AML-193 (cell line): ENCODE data around the gene PKP2.
"Not testable (repeated sequence)": the region's sequence is repeated elsewhere in the genome, so short reads cannot be mapped to it uniquely, and the experiment has no call there.

Experiments
- DNase-seq, 2 experiments: peaks; one replicate each; lab custom pipeline; 2025; lab: John Stamatoyannopoulos, UW

PKP2 gene

DNA sequence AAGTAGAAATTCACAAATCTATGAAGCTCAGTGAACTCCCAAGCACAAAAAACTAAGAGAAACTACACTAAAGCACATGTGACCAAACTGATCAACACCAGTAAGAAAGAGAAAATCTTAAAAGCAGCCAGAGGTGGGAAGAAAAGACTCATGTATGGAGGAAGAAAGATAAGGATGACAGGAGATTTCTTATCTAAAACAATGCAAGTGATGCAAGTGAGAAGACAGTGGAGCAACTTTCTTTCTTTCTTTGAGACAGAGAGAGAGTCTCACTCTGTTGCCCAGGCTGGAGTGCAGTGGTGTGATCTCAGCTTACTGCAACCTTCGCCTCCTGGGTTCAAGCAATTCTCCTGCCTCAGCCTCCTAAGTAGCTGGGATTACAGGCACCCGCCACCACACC is 34.9 kb downstream of the PKP2 start:
- DNase-seq = not testable (repeated sequence)

DNA sequence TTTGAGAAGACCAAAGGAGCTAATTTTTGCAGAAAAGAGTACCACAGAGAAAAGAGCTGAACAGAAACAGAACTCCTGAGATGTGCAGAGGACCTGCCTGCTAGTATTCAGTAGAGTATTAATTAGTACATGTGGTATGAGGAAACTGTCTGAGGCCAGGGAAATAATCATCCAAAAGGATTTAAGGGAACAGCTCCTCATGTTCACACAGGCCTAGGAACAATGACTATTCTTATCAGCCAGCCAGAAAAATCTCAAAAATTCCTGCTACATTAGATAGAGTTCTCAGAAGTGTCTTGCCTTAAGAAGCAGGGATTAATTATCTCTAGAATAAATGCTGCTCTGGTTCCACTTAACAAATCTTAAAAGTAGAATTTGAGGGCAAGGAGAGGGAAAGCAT is 36.4 kb downstream of the PKP2 start:
- no peak for DNase-seq

DNA sequence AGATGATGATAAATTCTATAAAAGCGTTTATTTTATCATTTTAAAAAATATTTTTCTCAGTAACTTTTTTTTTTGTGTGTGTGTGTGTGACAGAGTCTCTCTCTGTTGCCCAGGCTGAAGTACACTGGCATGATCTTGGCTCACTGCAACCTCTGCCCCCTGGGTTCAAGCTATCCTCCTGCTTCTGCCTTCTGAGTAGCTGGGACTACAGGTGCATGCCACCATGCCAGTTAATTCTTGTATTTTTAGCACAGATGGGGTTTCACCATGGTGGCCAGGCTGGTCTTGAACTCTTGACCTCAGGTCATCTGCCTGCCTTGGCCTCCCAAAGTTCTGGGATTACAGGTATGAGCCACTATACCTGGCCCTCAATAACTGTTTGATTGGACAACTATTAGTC is 37.2 kb downstream of the PKP2 start:
- no peak for DNase-seq

DNA sequence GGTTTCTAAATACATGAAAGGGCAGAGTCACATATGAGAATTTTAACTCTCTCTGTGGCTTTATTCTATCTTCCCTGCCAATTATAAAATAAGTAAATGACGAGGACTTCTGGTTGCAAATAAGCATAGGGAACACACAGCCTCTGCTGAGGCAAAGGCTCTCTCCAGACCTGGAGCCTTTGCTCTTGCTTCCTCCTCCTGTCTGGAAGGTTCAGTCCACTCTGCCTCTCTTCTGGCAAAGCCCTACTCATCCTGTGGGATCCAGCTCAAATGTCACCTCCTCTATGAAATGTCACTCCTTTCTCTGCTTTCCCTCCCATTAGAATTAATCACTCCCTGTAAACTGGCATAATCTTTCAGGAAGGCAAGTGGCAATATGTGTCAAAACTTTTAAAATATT is 41.9 kb downstream of the PKP2 start:
- DNase-seq = no peak

DNA sequence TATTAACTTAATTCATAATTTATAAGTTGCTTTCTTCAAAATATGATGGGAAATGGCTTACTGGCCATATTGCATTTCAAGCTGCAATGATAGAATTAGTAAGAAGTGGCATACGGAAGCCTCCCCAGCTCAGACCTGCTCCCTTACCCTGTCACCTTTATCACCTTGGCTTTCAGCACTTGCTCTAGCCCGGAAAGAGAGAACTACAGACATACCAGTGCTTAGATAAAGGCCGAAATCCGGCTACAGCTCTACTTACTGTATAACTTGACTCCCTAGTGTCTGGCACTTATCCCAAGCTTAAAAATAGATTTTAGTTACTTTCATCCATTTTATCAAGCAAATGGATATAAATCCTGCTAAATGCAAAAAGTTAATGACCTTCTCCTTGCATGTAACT is 42.5 kb downstream of the PKP2 start:
- no peak for DNase-seq

DNA sequence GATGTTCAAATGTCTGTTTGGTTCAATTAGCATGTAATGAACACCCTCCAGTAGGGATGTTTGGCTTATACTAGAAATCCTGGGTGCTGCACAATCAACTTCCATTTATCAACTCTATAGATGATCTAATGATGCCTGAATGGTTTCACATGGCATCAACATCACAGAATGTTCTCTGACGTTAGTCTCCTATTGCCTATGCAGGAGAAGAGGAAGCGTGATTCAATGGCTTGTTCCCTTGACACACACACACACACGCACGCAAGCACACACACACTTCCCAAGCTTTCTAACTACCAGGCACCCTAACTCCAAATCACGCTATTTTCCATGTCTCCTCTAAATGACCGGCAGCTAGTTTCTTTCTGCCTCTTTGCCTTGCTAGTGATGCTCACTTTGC is 49.3 kb downstream of the PKP2 start:
- DNase-seq = no peak

DNA sequence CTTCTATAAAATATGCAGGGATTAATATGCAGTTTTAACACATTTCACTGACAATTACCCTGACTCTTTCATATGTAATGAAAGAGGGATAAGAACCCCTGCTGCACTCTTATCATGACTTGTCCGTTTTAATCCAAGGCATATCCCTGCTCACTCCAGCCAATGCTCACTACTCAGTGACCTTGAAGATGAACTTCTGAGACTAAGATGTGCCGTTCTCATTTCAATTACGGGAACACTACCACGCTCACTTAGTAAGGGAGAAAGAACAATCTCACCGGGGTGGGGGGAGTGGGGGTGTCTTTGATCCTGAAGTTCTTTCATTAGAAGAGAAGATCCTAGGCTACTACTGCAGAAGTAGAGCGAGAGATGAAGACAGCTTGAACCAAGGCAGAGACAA is 50.5 kb downstream of the PKP2 start:
- DNase-seq = no peak

DNA sequence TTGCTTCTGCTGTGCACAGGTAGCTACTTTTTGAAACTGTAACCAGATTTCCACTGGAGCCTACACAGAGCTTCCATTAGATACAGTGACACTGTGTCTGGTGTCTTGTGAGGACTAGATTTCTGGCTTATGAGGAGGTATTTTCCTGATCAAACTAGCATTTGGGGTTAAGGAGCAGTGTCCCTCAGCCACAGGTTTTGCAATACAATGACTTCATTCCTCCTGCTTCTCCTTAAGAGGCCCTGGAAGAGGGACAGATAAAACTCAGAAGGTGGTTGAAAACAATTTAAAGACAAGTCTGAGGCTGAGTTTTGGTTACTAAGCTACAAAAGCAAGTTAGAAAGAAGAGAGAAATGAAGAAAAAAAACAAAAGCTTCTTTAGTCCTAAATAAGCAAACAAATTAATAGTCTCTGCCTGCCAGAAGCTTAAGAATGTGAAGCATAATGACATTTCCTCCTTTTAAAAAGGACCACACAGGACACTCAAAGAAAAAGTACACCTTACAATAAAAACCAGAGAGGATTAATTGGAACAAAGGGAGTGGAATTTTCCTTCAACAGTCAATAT is 53.0 kb downstream of the PKP2 start:
- DNase-seq = no peak

DNA sequence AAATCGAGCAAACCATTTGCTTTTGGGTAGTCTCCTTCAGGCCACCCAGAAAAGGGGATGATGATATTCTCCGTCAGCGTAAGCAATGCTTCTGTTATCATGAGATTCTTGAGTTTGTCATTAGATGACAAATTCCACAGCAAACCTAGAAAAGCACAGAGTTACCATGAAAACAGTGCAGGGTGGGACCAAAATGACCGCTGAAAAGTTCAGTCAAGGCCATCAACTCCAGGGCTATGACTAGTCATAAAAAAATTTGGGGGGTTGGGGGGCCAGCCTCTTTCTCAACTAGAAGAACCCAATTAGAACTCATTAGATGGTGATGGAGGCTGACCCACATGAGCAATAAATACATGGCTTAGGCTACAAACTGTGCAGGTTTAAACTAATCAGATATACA is 55.5 kb downstream of the PKP2 start:
- no peak for DNase-seq

DNA sequence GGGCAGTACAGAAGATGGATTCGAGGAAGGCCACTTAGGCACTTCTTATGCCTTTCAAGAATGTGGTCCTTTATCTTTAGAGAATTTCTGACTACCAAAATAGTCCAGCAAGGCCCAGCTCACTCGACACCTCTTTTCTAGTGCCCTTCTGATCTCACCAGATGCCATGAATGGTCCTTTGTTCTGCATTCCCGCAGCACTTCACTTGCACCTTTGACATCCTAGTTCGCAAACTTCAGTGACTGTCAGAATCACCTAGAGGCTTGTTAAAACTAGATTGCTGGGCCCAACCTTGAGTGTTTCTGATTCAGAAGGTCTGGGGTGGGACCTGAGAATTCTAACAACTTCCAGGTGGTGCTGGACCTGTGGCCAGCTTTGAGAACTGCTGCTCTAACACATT is 56.7 kb downstream of the PKP2 start:
- no peak for DNase-seq

DNA sequence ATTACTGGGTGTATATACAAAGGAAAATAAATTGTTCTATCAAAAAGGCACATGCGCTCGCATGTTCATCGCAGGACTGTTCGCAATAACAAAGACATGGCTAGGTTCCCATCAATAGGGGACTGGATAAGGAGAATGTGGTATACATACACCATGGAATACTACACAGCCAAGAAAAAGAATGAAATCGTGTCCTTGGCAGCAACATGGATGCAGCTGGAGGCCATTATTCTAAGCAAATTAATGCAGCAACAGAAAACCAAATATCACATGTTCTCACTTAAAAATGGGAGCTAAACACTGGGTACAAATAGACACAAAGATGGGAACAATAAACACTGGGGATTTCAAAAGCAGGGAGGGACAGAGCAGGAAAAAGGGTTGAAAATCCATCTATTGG is 58.6 kb downstream of the PKP2 start:
- DNase-seq = no peak

DNA sequence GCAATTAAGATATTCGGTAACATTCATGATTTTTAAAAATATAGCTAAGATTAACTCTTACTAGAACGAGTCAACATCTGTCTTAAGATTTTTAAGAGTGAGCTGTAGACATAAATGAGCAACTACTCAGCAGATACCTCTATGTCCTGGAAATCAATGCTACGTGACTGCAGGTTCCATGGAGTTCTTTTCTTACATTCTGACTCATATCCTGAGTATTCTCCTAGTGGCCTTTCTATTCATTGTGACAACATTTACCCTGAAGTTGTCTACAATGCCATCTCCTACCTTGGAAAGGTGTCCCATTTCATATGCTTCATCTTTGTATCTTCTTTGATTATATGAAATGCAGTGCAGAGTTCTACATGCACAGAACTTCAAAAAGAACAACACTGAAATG is 59.9 kb downstream of the PKP2 start:
- no peak for DNase-seq

DNA sequence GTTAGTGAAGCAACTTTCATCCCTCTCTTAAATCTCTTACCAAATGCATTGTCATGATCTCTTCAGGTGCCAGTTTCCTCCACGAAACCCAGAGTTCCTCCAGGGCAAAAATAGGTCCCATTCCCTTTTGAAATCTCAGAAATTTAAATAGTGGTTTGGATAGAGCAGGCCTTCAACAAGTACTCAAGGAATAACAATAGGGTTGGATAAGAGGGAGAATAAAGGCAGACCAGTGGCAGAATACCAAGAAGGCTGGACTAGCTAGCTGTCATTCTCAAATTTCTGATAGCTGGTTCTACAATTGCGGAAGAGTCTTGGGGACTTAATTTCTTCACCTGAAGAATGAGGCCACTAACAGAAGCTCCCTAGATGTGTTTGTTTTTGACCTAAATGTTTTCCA is 62.5 kb downstream of the PKP2 start:
- no peak for DNase-seq

DNA sequence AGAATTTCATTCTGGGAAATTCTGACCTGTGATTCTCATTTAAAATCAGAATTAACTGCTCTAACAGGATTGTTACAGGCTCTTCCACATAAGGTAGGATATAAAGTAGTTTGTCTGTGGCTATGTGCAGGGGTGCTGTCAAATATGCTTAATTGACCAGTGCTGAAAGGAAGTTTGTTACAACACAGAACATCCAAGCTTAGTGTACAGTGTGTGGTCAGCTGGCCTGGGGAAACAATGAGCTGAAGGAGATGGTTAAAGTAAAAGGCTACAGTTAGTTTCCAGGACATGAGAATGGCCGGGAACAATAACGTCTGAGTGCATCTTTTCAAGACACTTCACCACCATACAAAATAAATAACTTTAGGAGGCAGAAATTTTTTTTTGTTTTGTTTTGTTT is 68.0 kb downstream of the PKP2 start:
- DNase-seq = no peak

DNA sequence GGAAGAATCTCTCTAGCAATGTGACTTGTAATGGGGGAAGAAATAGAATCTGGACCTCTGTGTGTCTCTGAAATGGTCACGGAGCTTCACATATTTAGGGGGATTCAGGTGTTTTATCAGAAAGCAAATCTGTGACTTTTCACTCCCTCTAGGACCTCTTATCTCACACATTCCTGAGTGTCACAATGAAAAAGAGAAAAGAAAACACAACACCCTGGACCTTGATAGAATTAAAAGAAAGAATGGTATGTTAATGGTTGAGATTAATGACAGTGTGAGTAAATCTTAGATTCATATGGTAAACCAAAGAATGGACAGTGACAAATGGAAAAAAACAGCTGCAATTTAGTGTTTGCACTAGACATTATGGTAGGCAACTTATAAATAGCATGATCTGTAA is 68.5 kb downstream of the PKP2 start:
- DNase-seq = no peak

DNA sequence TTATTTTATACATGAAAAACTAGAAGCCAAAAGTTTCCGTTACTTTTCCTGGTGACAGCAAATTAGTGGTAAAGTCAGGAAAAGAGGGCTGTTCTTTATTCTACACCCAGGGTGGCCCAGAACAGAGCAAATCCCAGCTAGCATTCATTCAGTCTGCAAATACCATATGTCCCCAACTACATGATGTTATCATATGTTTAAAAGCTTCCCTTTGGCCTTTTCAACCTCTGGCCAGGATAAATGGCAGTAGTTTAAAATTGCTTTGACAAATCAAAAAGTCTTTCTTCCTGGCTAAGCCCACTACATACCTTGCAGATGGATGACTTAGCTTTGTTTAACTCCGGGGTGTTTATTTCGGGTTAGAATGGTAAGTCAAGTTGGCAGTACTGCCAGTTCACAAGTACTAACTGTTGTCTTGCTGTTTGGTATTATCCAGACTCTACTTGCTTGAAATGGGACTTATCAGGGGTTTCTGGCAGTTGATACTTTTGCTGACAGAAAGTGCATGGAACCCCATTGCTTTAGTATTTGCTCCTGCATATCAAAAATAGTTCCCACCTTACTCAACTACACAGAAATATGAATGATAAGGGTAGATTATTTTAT is 69.7 kb downstream of the PKP2 start:
- no peak for DNase-seq

DNA sequence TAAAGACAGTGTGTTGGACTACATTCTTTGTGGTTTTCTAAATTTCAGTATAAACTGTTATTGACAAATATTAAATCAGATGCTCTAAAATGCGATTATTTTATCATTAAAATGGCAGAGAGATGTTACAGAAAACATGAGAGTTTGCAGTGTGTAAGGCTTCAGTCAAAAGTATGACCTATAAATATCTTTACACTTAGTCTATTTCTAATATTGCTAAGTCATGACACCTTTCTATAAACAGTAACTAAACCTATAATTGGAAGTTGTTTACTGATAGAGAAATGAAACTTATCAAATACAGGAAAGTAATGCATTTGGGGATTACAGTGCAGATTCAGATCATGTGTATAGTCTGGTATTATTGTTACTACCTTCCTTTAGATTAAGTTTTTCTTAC is 72.0 kb downstream of the PKP2 start:
- no peak for DNase-seq

DNA sequence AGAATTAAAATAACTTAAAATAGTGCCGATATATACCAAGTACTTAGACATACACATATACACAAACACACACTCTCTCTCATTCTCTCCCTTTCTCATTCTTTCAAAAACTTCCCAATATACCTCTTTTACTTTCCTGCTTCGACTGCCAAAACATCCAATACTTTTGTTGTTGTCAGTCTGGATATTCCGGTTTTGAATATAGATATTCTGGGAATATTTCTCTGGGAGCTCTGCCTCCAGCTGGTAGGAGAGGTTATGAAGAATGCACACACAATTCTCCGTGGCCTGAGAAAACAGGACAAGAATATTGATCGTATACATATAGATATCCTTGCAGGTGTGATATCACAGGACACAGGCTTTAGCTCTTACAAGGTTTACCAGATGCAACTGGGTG is 74.2 kb downstream of the PKP2 start:
- DNase-seq = no peak

DNA sequence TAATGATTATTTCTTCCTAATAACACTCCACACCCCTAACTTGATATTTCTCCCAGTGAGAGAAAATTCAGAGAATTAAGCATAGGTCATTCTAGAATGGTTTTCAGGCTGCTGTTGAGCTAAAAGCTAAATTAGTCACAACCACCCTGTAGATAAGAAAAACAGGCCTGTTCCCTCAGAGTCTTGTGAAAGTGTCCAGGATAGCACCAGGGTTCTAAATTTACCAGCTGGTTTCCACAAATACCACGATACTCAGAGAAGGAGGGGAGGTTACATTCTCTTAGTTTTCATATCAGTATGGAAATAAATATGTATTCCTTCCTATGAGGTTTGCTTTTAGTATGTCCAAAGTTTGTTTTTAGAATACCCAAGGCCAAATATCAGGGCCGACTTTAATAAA is 74.9 kb downstream of the PKP2 start:
- DNase-seq = no peak

DNA sequence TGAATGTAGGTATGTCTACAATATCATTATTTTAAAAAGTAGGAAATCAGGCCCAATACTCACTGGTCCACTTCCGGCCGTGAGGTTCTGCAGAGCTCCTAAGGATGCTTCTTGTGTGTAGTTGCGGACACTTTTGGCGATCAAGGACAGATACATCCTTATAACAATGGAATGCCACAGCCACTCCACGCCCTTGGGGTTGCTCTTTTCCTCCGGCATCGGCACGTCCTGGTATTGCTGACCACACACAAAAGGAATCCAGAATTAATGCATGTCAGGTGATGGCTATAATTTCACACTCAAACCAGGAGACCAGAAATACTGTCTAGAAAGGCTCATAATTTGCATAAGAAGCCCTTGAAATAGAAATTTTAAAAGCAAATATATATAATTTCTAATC is 75.3 kb downstream of the PKP2 start:
- no peak for DNase-seq

DNA sequence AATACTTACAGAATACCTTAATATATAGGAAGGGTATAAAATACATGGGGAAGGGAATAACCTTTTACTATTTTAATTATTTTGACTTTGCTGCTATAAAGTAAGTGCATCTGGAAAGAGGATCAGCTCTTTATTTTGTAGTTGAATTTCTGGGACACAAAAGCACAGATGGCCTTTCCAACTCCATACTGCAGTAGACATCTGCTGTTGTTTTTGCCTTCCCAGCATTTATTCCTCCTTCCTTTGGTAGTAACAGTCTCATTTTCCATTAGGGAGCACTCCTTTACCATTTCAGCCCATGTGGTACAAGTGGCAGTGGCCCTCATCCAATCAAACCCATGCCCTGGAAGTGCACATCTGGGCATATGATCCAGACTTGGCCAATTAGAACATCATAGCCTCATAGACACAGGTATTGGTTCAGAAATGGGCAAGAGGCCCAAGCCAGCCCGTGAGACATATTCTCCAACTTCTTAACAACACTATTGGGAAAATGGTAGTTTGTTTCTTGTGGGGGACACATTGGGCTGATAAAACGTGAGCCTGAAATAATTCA is 76.1 kb downstream of the PKP2 start:
- DNase-seq = no peak

DNA sequence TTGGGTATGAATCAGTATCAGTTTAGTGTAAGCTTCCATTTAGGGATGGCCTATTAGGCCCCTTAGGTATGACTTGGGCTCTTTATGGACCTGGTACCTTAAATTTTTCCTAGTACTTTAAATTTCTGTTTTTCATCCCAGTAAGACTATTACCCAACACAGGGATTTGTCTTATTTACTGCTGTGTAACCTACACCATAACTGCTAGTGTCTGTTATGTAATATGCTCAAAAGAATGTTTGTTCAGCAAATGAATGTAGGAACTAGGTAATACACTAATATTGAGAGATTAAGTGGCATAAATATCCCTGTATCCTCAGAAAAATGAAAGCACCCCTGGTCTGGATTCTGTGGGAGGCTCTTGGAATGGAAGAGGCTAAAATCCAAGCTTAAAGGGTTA is 77.2 kb downstream of the PKP2 start:
- DNase-seq = no peak

DNA sequence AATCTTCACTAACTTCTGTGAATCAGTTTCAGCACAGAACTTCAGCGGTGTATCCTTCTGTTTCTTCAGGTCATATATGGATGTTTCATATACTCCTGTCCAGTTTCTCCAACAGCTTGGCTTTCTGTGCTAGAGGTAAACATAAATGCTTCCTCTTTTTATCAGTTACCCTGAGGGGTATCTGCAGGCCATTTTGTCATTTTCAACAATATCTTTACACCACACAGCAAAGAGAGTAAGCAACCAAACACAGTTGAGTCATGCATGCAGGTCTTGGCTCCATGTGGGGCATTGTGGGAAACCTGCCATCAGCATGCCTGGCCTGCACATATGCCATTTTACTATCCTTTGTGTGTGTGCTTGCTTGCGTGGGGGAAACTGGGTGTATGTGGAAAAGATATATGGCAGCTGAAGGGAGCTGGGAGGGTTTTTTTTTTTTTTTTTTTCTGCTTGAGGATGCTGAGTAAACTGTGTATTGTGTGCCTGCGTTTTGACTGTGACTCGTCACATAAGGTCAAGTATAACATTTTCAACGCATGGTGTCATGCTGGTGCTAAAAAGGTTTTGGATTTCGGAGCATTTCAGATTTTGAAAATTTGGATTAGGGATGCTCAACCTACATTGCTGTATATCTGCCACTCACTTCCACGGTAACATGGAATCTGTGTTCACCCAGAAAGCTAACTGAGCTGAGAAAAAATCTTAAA is 84.7 kb downstream of the PKP2 start:
- DNase-seq = no peak

DNA sequence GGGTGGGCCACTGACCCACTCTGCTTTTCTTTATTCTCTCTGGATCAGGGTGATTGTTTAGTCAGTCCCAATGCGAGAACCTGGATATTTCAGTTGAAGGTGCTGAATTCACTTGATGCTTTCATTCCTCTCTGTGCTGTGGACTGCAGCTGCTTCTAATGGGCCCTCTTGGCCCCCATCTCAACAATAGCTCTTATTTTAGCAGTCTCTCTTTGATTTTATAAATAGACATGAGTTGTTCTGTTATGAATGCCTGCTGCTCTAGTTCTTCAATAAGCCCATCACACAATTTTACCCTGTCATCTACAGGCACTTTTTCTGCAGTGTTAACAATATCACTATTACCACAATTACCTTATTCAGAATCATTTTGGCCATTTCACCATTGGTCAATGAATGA is 86.7 kb downstream of the PKP2 start:
- no peak for DNase-seq
